GM12878 (cell line): Measurements from ENCODE around the gene UBE2O. TPM values are rescaled to one million over a fixed set of nuclear protein-coding genes. Genes with fewer than 3 reads are reported as not detected.

Experiments
- ATAC-seq: fragments of 200-7000 bp; cut with Tn5 transposase; 3 replicates; pipeline ENCODE4 v1.9.1; 2020; ENCODE audit warnings: mild to moderate bottlenecking, moderate library complexity
- BruUV-seq: library from RNA; stranded (reverse); fragments of 400-500 nt; replicated peaks from 2 replicates; lab custom pipeline; 2021; lab: Mats Ljungman, UMichigan
- CTCF ChIA-PET: fragments of 300-600 bp; sonication (Branson Sonifier 250); formaldehyde crosslinking; extraction: SDS; loops from one replicate; lab custom pipeline; 2021; ENCODE audit warnings: inconsistent platforms; lab: Yijun Ruan, JAX
- POLR2A ChIA-PET: fragments of 350-600 bp; formaldehyde crosslinking; extraction: SDS; loops from one replicate; lab custom pipeline; 2021; ENCODE audit warnings: inconsistent platforms; lab: Charles Lee
- RAD21 ChIA-PET: fragments of 300-600 bp; sonication (Branson Sonifier 250); formaldehyde crosslinking; loops from one replicate; lab custom pipeline; 2023; ENCODE audit warnings: antibody characterized with exemption; ENCODE audit not compliant: unreplicated experiment; lab: Charles Lee
- SMC1A ChIA-PET: fragments of 300-600 bp; sonication (Branson Sonifier 250); formaldehyde crosslinking; loops from one replicate; lab custom pipeline; 2023; ENCODE audit not compliant: unreplicated experiment, uncharacterized antibody; lab: Charles Lee
- DNase-seq: peaks from one replicate; pipeline ENCODE4 v3.0.0-alpha.2; 2011; ENCODE audit warnings: low read depth, low spot score
- FAIRE-seq: peaks from 3 replicates; lab custom pipeline; 2011; peaks lifted over from hg19 to GRCh38; lab: Jason Lieb, UNC
- H2AFZ ChIP-seq: 2 replicates; pipeline ENCODE4 v1.6.0; 2011; ENCODE audit warnings: low read depth, low read length, control low read depth; ENCODE audit not compliant: control insufficient read depth
- H3K27ac ChIP-seq: 2 replicates; pipeline ENCODE4 v1.5.1; 2011; ENCODE audit warnings: control low read depth; ENCODE audit not compliant: control insufficient read depth, insufficient read depth
- H3K27me3 ChIP-seq, 2 experiments: replicated peaks in 1 of 2; 2 replicates each; pipeline versions ENCODE4 v1.6.0 to v1.6.1; 2011; ENCODE audit warnings: low read length in 1 of 2; ENCODE audit not compliant: control insufficient read depth in 2 of 2, insufficient read depth in 2 of 2
- H3K36me3 ChIP-seq, 2 experiments: 2 replicates each; pipeline ENCODE4 v1.5.1; 2011; ENCODE audit warnings: low read length in 1 of 2; ENCODE audit not compliant: control insufficient read depth in 2 of 2, insufficient read depth in 2 of 2
- H3K4me1 ChIP-seq: 2 replicates; pipeline ENCODE4 v1.6.1; 2011; ENCODE audit warnings: mild to moderate bottlenecking, low read length, moderate library complexity, mixed read lengths; ENCODE audit not compliant: control insufficient read depth, insufficient read depth
- H3K4me2 ChIP-seq: 2 replicates; pipeline ENCODE4 v1.6.0; 2011; ENCODE audit warnings: control low read depth; ENCODE audit not compliant: control insufficient read depth, insufficient read depth
- H3K4me3 ChIP-seq: fragments of 200-600 bp; sonication (generic); 2 replicates; pipeline ENCODE4 v1.5.1; 2016
- H3K79me2 ChIP-seq: 2 replicates; pipeline ENCODE4 v1.6.0; 2011; ENCODE audit warnings: low read length; ENCODE audit not compliant: control insufficient read depth, insufficient read depth
- H3K9ac ChIP-seq: 2 replicates; pipeline ENCODE4 v1.8.0; 2011; ENCODE audit warnings: low read length, control low read depth, mixed read lengths; ENCODE audit not compliant: control insufficient read depth, insufficient read depth
- H3K9me3 ChIP-seq: replicated peaks from 3 replicates; pipeline ENCODE4 v1.5.1; 2011; ENCODE audit warnings: mild to moderate bottlenecking, low read length; ENCODE audit not compliant: control insufficient read depth, insufficient read depth
- H4K20me1 ChIP-seq: 2 replicates; pipeline ENCODE4 v1.6.0; 2011; ENCODE audit not compliant: control insufficient read depth, insufficient read depth
- ATF2 ChIP-seq: IDR thresholded peaks from 2 replicates; pipeline ENCODE4 v1.6.1; 2012; ENCODE audit warnings: low read length, inconsistent platforms
- BCL11A ChIP-seq: IDR thresholded peaks from 2 replicates; pipeline ENCODE4 v1.6.1; 2011; ENCODE audit warnings: low read depth, low read length
- BMI1 ChIP-seq: fragments of 450-650 bp; IDR thresholded peaks from 2 replicates; pipeline ENCODE4 v1.6.1; 2016; ENCODE audit warnings: mild to moderate bottlenecking, moderate library complexity, borderline replicate concordance
- EP300 ChIP-seq, 2 experiments: fragments of 150-350 bp in 1 of 2; IDR thresholded peaks; 2 replicates each; pipeline ENCODE4 v1.6.1; 2011 to 2012; ENCODE audit warnings: low read depth in 2 of 2, low read length in 2 of 2, borderline replicate concordance in 1 of 2, improper control_type of control experiment in 1 of 2, inconsistent platforms in 1 of 2; ENCODE audit not compliant: control insufficient read depth in 1 of 2
- HCFC1 ChIP-seq: fragments of 150-350 bp; IDR thresholded peaks from 2 replicates; pipeline ENCODE4 v1.6.1; 2014; ENCODE audit warnings: low read length
- IKZF1 ChIP-seq: fragments of 450-650 bp; conservative IDR thresholded peaks from 2 replicates; pipeline ENCODE4 v1.6.1; 2017; ENCODE audit warnings: antibody characterized with exemption, mild to moderate bottlenecking
- MXI1 ChIP-seq: fragments of 150-350 bp; IDR thresholded peaks from 2 replicates; pipeline ENCODE4 v1.6.1; 2011; ENCODE audit warnings: low read depth, mild to moderate bottlenecking, inconsistent platforms, low read length, improper control_type of control experiment
- NFXL1 ChIP-seq: fragments of 450-650 bp; IDR thresholded peaks from 2 replicates; pipeline ENCODE4 v1.6.1; 2017; ENCODE audit warnings: antibody characterized with exemption, mild to moderate bottlenecking, borderline replicate concordance
- NKRF ChIP-seq: fragments of 450-650 bp; conservative IDR thresholded peaks from 2 replicates; pipeline ENCODE4 v1.6.1; 2017; ENCODE audit warnings: mild to moderate bottlenecking, moderate library complexity
- NRF1 ChIP-seq: conservative IDR thresholded peaks from 2 replicates; pipeline ENCODE4 v1.6.1; 2011; ENCODE audit warnings: mild to moderate bottlenecking, low read depth, low read length, improper control_type of control experiment
- POU2F2 ChIP-seq: IDR thresholded peaks from 3 replicates; pipeline ENCODE4 v1.6.1; 2011; ENCODE audit warnings: low read depth, mild to moderate bottlenecking, low read length, borderline replicate concordance
- RUNX3 ChIP-seq: IDR thresholded peaks from 2 replicates; pipeline ENCODE4 v1.6.1; 2012; ENCODE audit warnings: low read length, inconsistent platforms
- STAT3 ChIP-seq: IDR thresholded peaks from 2 replicates; pipeline ENCODE4 v1.6.1; 2011; ENCODE audit warnings: low read depth, low read length, improper control_type of control experiment
- TARDBP ChIP-seq: IDR thresholded peaks from 2 replicates; pipeline ENCODE4 v1.6.1; 2016; ENCODE audit warnings: borderline replicate concordance
- ZBTB11 ChIP-seq: fragments of 450-650 bp; formaldehyde crosslinking; IDR thresholded peaks from 2 replicates; pipeline ENCODE4 v1.5.0; 2022; ENCODE audit warnings: mild to moderate bottlenecking, missing genetic modification characterization
- ZNF622 ChIP-seq: fragments of 450-650 bp; IDR thresholded peaks from 2 replicates; pipeline ENCODE4 v1.6.1; 2017; ENCODE audit warnings: mild to moderate bottlenecking, inconsistent platforms
- WGBS: methylation state at CpG from one replicate; pipeline ENCODE4 v1.1.6; 2016; ENCODE audit warnings: low lambda C conversion rate; ENCODE audit not compliant: insufficient replicate concordance, insufficient coverage; ENCODE audit errors: missing lambda C conversion rate; 5-methylcytosine and 5-hydroxymethylcytosine counted together
- in situ Hi-C: fragments of 300-500 bp; cut with MboI; formaldehyde crosslinking; loops from 9 replicates; pipeline ENCODE4 v1.14.3; 2018; ENCODE audit warnings: mixed read lengths
- intact Hi-C: fragments of 100-400 bp; cut with micrococcal nuclease; formaldehyde crosslinking; loops from one replicate; pipeline ENCODE4 v1.14.2; 2022; ENCODE audit not compliant: unreplicated experiment
- polyA plus RNA-seq, 11 experiments: library from polyadenylated mRNA; depleted of rRNA in 4 of 11; unstranded in 6 of 11; stranded (reverse) in 5 of 11; fragments of >200 nt; fragmentation: Nextera tagmentation in 4 of 11; fragmentation: Illumina TruSeq in 1 of 11; extraction: Ambion mirVana in 4 of 11; extraction: Trizol in 1 of 11; gene quantifications; 1 replicate in 1 of 11; 2 replicates in 10 of 11; pipeline versions ENCODE4 v1.2.1 to v1.2.3, GENCODE V29; 2011 to 2016; ENCODE audit warnings: inconsistent platforms in 2 of 11, missing spikeins in 2 of 11, low read depth in 1 of 11
- total RNA-seq, 4 experiments: library from RNA; depleted of rRNA in 3 of 4; stranded (reverse); fragments of >200 nt in 3 of 4; fragmentation: Illumina TruSeq in 1 of 4; extraction: Trizol in 1 of 4; gene quantifications; 2 replicates each; pipeline versions ENCODE4 v1.2.1 to v1.2.3, GENCODE V29; 2013 to 2021

The UBE2O gene
- total and polyA plus RNA-seq, 10 of the 15 experiments (the other 5 are each of a cell fraction or from before 2014, with no cell fraction given): 2.1 to 39.0 (median 14.1) TPM

GRCh38 chr17:76353599-76354316 lies 99.2 kb downstream of the UBE2O start, which contains the start of gene PRPSAP1:
TSS of gene PRPSAP1 (minus strand) at chr17:76353916. CDS start at chr17:76353703, 213 bp downstream.
- ChIA-PET SMC1A (interaction anchor here (0.6 to 1.8 kb wide), 6 partner anchors 11 to 203 kb away, joined by 3 to 5 read pairs (median 4); no protein-coding TSS in a partner anchor), POLR2A (interaction anchor here (0.6 to 1.9 kb wide), 8 partner anchors 16 to 374 kb away, joined by 3 to 9 read pairs (median 4); partner anchors contain the start of genes SPHK1 and SRP68), CTCF (interaction anchor here (0.7 to 3.4 kb wide), 10 partner anchors 9 to 156 kb away, joined by 3 to 23 read pairs (median 4); partner anchors contain the start of gene SPHK1), RAD21 (interaction anchor here (0.5 to 1.7 kb wide), 6 partner anchors 31 to 90 kb away, joined by 3 to 8 read pairs (median 4); partner anchors contain the start of gene SPHK1)
- Histone ChIP-seq H2AFZ (peak within 1 kb of the TSS; percentile 93), H3K27ac (peak within 1 kb of the TSS; percentile 91), H3K9me3 (no peaks in the 10 kb centered on the region), H3K79me2 (peaks cover 7% of the 10 kb centered on the region), H3K36me3 (0 out of 4 replicates have a peak, but pooled peaks cover 0 to under 1% of the 10 kb centered on the region in 2 experiments), H3K27me3 (no peaks in the 10 kb centered on the region), H4K20me1 (no peaks in the 10 kb centered on the region), H3K9ac (peak within 1 kb of the TSS; percentile 79), H3K4me1 (peaks cover 13% of the 10 kb centered on the region), H3K4me3 (peak within 1 kb of the TSS; percentile 66), H3K4me2 (peak within 1 kb of the TSS; percentile 92)
- intact Hi-C loops: loop anchor here (2.0 kb wide), 1 partner anchor 31 kb away; the partner anchor contains the start of gene SPHK1
- in situ Hi-C loops: no loop called here
- ATAC-seq: peak; percentile 98
- BruUV-seq: no TSS peak
- peak; percentile 72 for DNase-seq
- peak; percentile 95 for FAIRE-seq
- 1% methylated on average over 72 of the region's 75 CpGs for WGBS
- TF ChIP-seq ZBTB11 (no peak), STAT3 (no peak), ATF2 (no peak), NKRF (peak; percentile 61), ZNF622 (no peak), EP300 (IDR thresholded peaks at IDR 0.05; ENCODE audit: borderline replicate concordance in 1 of 2, control insufficient read depth in 1 of 2, low read depth in 2 of 2, low read length in 2 of 2) (0 out of 4 replicates have a peak, but pooled peaks of 1 of the 2 experiments have one; percentile 13), NRF1 (peak; percentile 65), HCFC1 (peak; percentile 85), POU2F2 (no peak; the same call in 1 of the 3 replicates), RUNX3 (peak; percentile 93), BCL11A (no peak), BMI1 (no peak), NFXL1 (no peak), TARDBP (peak; percentile 70; the same call in 1 of the 2 replicates), IKZF1 (peak; percentile 99), MXI1 (peak; percentile 62)
